ENCODE data around the gene PRKN.

The PRKN gene

GRCh38 chr6:162256361-162256760, 471.2 kb downstream of the PRKN start:
- TF ChIP-seq CTCF (IDR thresholded peaks at IDR 0.05; ENCODE audit: low read depth, low read length) = no peak
- H3K4me3 ChIP-seq (ENCODE audit: low read depth, low read length) = no peak overlapping the region

- no peak overlapping the region for H3K4me3 ChIP-seq (ENCODE audit: low read depth, low read length)
- no peak for TF ChIP-seq CTCF (IDR thresholded peaks at IDR 0.05; ENCODE audit: low read depth, low read length)
Measured at GRCh38 chr6:162251257-162251656, 476.3 kb downstream of the PRKN start.

- no peak overlapping the region for H3K4me3 ChIP-seq (ENCODE audit: low read depth, low read length)
- TF ChIP-seq CTCF (IDR thresholded peaks at IDR 0.05; ENCODE audit: low read depth, low read length) = no peak
Measured at GRCh38 chr6:162249907-162250642, 477.5 kb downstream of the PRKN start.

- TF ChIP-seq CTCF (IDR thresholded peaks at IDR 0.05; ENCODE audit: low read depth, low read length) = no peak
- H3K4me3 ChIP-seq (ENCODE audit: low read depth, low read length) = no peak overlapping the region
Measured at GRCh38 chr6:162245830-162246420, 481.6 kb downstream of the PRKN start.

- no peak for TF ChIP-seq CTCF (IDR thresholded peaks at IDR 0.05; ENCODE audit: low read depth, low read length)
- H3K4me3 ChIP-seq (ENCODE audit: low read depth, low read length) = no peak overlapping the region
Measured at GRCh38 chr6:162244031-162244430, 483.5 kb downstream of the PRKN start.

- no peak for TF ChIP-seq CTCF (IDR thresholded peaks at IDR 0.05; ENCODE audit: low read depth, low read length)
- no peak overlapping the region for H3K4me3 ChIP-seq (ENCODE audit: low read depth, low read length)
Measured at GRCh38 chr6:162242915-162243314, 484.7 kb downstream of the PRKN start.

GRCh38 chr6:162239330-162239729, 488.2 kb downstream of the PRKN start:
- no peak for TF ChIP-seq CTCF (IDR thresholded peaks at IDR 0.05; ENCODE audit: low read depth, low read length)
- H3K4me3 ChIP-seq (ENCODE audit: low read depth, low read length) = no peak overlapping the region

All from WI38 (cell line).